Liver (tissue), 3 donors: ENCODE results near the gene ENC1.

ENCODE experiments used
- FOXA1 ChIP-seq: IDR thresholded peaks from 2 replicates; pipeline ENCODE4 v1.6.1; 2016; ENCODE audit warnings: antibody characterized with exemption
- GABPA ChIP-seq, 2 donors: IDR thresholded peaks in 1 of 2; conservative IDR thresholded peaks in 1 of 2; 2 replicates each; pipeline ENCODE4 v1.6.1; 2016; ENCODE audit warnings: antibody characterized with exemption in 2 of 2, mild to moderate bottlenecking in 1 of 2, moderate library complexity in 1 of 2
- HNF4G ChIP-seq: IDR thresholded peaks from 2 replicates; pipeline ENCODE4 v1.6.1; 2016; ENCODE audit warnings: antibody characterized with exemption
- RAD21 ChIP-seq, 2 donors: IDR thresholded peaks; 2 replicates each; pipeline ENCODE4 v1.6.1; 2016; ENCODE audit warnings: antibody characterized with exemption in 2 of 2, mild to moderate bottlenecking in 2 of 2
- REST ChIP-seq: IDR thresholded peaks from 2 replicates; pipeline ENCODE4 v1.6.1; 2016; ENCODE audit warnings: antibody characterized with exemption, mild to moderate bottlenecking
- TF ChIP-seq, protein P1 (sequence below): fragments of 150-350 bp; IDR thresholded peaks from 2 replicates; pipeline ENCODE4 v1.5.1; 2017; ENCODE audit warnings: improper control_type of control experiment, low read depth, low read length; ENCODE audit not compliant: missing input control
- donor health status: healthy.
- donor health status: healthy.

- TF ChIP-seq, protein P1, sequence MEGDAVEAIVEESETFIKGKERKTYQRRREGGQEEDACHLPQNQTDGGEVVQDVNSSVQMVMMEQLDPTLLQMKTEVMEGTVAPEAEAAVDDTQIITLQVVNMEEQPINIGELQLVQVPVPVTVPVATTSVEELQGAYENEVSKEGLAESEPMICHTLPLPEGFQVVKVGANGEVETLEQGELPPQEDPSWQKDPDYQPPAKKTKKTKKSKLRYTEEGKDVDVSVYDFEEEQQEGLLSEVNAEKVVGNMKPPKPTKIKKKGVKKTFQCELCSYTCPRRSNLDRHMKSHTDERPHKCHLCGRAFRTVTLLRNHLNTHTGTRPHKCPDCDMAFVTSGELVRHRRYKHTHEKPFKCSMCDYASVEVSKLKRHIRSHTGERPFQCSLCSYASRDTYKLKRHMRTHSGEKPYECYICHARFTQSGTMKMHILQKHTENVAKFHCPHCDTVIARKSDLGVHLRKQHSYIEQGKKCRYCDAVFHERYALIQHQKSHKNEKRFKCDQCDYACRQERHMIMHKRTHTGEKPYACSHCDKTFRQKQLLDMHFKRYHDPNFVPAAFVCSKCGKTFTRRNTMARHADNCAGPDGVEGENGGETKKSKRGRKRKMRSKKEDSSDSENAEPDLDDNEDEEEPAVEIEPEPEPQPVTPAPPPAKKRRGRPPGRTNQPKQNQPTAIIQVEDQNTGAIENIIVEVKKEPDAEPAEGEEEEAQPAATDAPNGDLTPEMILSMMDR: no peak
- no peak for TF ChIP-seq GABPA (IDR thresholded peaks at IDR 0.05 in 1 of 2, conservative IDR thresholded peaks at IDR 0.05 in 1 of 2)
- TF ChIP-seq REST: no peak
- no peak for TF ChIP-seq FOXA1
- TF ChIP-seq HNF4G: no peak
- no peak for TF ChIP-seq RAD21 (IDR thresholded peaks at IDR 0.05)
Observed at GRCh38 chr5:74653991-74654390, 13.5 kb upstream of the ENC1 start.
